Caco-2 (cell line): ENCODE results near the gene ORAI2. TPM values are rescaled to one million over a fixed set of nuclear protein-coding genes. Genes with fewer than 3 reads are reported as not detected.

Source experiments
- Bru-seq: library from RNA; stranded (reverse); fragments of 400-500 nt; gene quantifications from one replicate; lab custom pipeline; 2021; lab: Mats Ljungman, UMichigan
- BruChase-seq, 2 experiments: library from RNA; stranded (reverse); fragments of 400-500 nt; gene quantifications; one replicate each; lab custom pipeline; 2021; lab: Mats Ljungman, UMichigan
- BruUV-seq: library from RNA; stranded (reverse); fragments of 400-500 nt; replicated peaks from 2 replicates; lab custom pipeline; 2021; lab: Mats Ljungman, UMichigan
- CTCF ChIA-PET: fragments of 300-600 bp; sonication (Branson Sonifier 250); formaldehyde crosslinking; loops from one replicate; lab custom pipeline; 2022; ENCODE audit warnings: antibody characterized with exemption; lab: Charles Lee
- POLR2A ChIA-PET: fragments of 300-600 bp; sonication (Branson Sonifier 250); formaldehyde crosslinking; loops from one replicate; lab custom pipeline; 2022; ENCODE audit warnings: antibody characterized with exemption; lab: Charles Lee
- DNase-seq, 2 experiments: peaks; one replicate each; pipeline versions ENCODE4 v3.0.0 to v3.0.0-alpha.2; 2020 to 2022
- H3K27me3 ChIP-seq: replicated peaks from 2 replicates; pipeline ENCODE4 v1.6.0; 2011; ENCODE audit warnings: low read length; ENCODE audit not compliant: control insufficient read depth, insufficient read depth
- H3K36me3 ChIP-seq: 2 replicates; pipeline ENCODE4 v1.5.1; 2011; ENCODE audit warnings: low read length; ENCODE audit not compliant: control insufficient read depth, insufficient read depth
- H3K4me1 ChIP-seq: fragments of 250-450 bp; sonication (Bioruptor Pico); 2 replicates; pipeline ENCODE4 v1.5.1; 2020; ENCODE audit warnings: mild to moderate bottlenecking
- H3K4me3 ChIP-seq: 2 replicates; pipeline ENCODE4 v1.5.1; 2011; ENCODE audit warnings: low read depth, mild to moderate bottlenecking, control low read depth, low read length
- H3K9me3 ChIP-seq: fragments of 250-450 bp; sonication (Bioruptor Pico); 2 replicates; pipeline ENCODE4 v1.5.1; 2020; ENCODE audit warnings: mild to moderate bottlenecking, moderate library complexity
- H3K27ac Mint-ChIP-seq: one replicate; pipeline ENCODE4 v1.8.0; 2022; ENCODE audit warnings: mixed read lengths; ENCODE audit not compliant: unreplicated experiment
- H3K27me3 Mint-ChIP-seq: one replicate; pipeline ENCODE4 v1.8.0; 2022; ENCODE audit warnings: mixed read lengths; ENCODE audit not compliant: insufficient read depth, unreplicated experiment
- H3K36me3 Mint-ChIP-seq: one replicate; pipeline ENCODE4 v1.8.0; 2022; ENCODE audit warnings: mild to moderate bottlenecking, mixed read lengths; ENCODE audit not compliant: insufficient read depth, unreplicated experiment
- H3K4me1 Mint-ChIP-seq: one replicate; pipeline ENCODE4 v1.8.0; 2022; ENCODE audit warnings: low read depth, mixed read lengths; ENCODE audit not compliant: unreplicated experiment
- H3K4me3 Mint-ChIP-seq: one replicate; pipeline ENCODE4 v1.8.0; 2022; ENCODE audit warnings: mild to moderate bottlenecking, moderate library complexity, mixed read lengths; ENCODE audit not compliant: unreplicated experiment
- H3K9me3 Mint-ChIP-seq: one replicate; pipeline ENCODE4 v1.8.0; 2022; ENCODE audit warnings: mixed read lengths; ENCODE audit not compliant: unreplicated experiment
- intact Hi-C: fragments of 100-400 bp; cut with micrococcal nuclease; formaldehyde crosslinking; loops from one replicate; pipeline ENCODE4 v1.10.0; 2022; ENCODE audit not compliant: unreplicated experiment
- long read RNA-seq: library from polyadenylated mRNA; stranded (forward); transcript quantifications from one replicate; pipeline ENCODE4 v2.0.0, GENCODE V29; 2022
- total RNA-seq: library from RNA; stranded (reverse); gene quantifications from 2 replicates; pipeline ENCODE4 v1.2.3, GENCODE V29; 2022
- TF ChIP-seq, protein P1 (sequence below), 2 experiments: fragments of 200-600 bp in 1 of 2; IDR thresholded peaks; 1 replicate in 1 of 2; 2 replicates in 1 of 2; pipeline versions ENCODE4 v1.5.1 to v1.8.0; 2011 to 2022; ENCODE audit warnings: antibody characterized with exemption in 1 of 2, control low read depth in 1 of 2, inconsistent platforms in 1 of 2, low read depth in 1 of 2, low read length in 1 of 2, mild to moderate bottlenecking in 1 of 2, moderate library complexity in 1 of 2; ENCODE audit not compliant: insufficient read depth in 1 of 2, severe bottlenecking in 1 of 2, unreplicated experiment in 1 of 2

Gene ORAI2
- total RNA-seq (19.4 and 20.2 TPM in 2 replicates), Bru-seq, nascent RNA (percentile 51 among the genes with signal in this experiment), BruChase-seq, experiment 1, labeled RNA remaining after a 2-hour chase (percentile 58 among the genes with signal in this experiment), BruChase-seq, experiment 2, labeled RNA remaining after a 6-hour chase (percentile 69 among the genes with signal in this experiment)
- long read RNA-seq, full-length matches to known transcripts: 18 of 33 reads
- long read RNA-seq, partial matches to known transcripts: 1 of 33 reads
- long read RNA-seq, other reads (novel, unspliced or antisense): 14 of 33 reads

DNA sequence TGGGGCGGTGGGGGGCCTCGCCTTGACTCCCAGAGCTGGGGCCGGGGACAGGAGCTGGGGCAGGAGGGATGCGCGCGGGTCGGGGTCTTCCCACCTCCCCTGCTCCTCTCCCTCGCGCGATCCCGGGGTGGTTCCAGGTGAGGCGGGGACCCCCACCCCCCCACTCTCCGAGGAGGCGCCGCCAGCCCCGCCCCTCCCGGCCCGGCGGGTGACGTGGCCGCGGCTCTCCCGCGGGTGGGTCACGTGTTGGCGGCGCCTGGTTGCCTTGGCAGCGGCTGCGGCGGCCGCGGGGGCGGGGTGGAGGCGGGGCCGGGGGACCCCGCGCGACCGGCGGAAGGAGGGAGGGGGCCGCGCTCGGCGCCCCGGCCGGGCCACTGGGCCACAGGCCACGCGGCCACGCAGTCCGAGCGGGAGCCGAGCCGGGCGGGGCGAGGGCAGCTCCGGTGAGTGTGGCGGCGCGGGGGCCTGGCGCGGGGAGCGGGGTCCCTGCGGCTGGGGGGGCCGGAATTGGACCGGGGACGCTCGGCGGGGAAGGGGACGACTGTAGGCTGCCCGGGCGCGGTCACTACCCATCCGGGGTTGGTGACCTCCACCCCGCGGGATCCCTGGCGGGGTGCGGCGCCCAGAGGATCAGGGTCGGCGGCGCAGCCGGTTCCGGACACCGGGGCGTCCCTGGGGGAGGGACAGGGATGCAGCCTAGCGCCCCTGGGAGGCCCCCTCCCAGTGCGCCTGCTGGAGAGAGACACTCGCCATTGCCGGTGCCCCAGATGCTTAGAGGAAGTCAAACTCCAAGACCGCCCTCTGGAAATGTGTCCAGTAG, at the start of gene ORAI2:
TSS of gene ORAI2 (plus strand) at position 357 of the 820 bp plus-strand sequence. CDS start 5,382 bp downstream, outside the sequence.
- Histone ChIP-seq H3K27me3 (no peaks in the 10 kb centered on the region), H3K9me3 (no peaks in the 10 kb centered on the region), H3K36me3 (no peaks in the 10 kb centered on the region), H3K4me1 (peaks cover 22% of the 10 kb centered on the region), H3K4me3 (peak within 1 kb of the TSS; percentile 93)
- H3K9me3 Mint-ChIP-seq: no peaks in the 10 kb centered on the region
- CTCF ChIA-PET: interaction anchor here (0.6 to 1.5 kb wide), 2 partner anchors 21 to 687 kb away, joined by 5 to 6 read pairs; no protein-coding TSS in a partner anchor
- no TSS peak for BruUV-seq
- intact Hi-C loops: loop anchor here (2.0 kb wide), 1 partner anchor 17 kb away; no protein-coding TSS in a partner anchor
- peaks cover 5% of the 10 kb centered on the region for H3K36me3 Mint-ChIP-seq
- peak within 1 kb of the TSS; percentile 78 for H3K4me3 Mint-ChIP-seq
- H3K4me1 Mint-ChIP-seq: peaks cover 16% of the 10 kb centered on the region
- H3K27ac Mint-ChIP-seq: peak within 1 kb of the TSS; percentile 78
- DNase-seq: peak; percentile 76 to 87
- TF ChIP-seq, protein P1, sequence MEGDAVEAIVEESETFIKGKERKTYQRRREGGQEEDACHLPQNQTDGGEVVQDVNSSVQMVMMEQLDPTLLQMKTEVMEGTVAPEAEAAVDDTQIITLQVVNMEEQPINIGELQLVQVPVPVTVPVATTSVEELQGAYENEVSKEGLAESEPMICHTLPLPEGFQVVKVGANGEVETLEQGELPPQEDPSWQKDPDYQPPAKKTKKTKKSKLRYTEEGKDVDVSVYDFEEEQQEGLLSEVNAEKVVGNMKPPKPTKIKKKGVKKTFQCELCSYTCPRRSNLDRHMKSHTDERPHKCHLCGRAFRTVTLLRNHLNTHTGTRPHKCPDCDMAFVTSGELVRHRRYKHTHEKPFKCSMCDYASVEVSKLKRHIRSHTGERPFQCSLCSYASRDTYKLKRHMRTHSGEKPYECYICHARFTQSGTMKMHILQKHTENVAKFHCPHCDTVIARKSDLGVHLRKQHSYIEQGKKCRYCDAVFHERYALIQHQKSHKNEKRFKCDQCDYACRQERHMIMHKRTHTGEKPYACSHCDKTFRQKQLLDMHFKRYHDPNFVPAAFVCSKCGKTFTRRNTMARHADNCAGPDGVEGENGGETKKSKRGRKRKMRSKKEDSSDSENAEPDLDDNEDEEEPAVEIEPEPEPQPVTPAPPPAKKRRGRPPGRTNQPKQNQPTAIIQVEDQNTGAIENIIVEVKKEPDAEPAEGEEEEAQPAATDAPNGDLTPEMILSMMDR (IDR thresholded peaks at IDR 0.05; ENCODE audit: insufficient read depth in 1 of 2, low read depth in 1 of 2, low read length in 1 of 2, severe bottlenecking in 1 of 2, unreplicated experiment in 1 of 2): no peak
- no peaks in the 10 kb centered on the region for H3K27me3 Mint-ChIP-seq
- POLR2A ChIA-PET: no interaction called here

DNA sequence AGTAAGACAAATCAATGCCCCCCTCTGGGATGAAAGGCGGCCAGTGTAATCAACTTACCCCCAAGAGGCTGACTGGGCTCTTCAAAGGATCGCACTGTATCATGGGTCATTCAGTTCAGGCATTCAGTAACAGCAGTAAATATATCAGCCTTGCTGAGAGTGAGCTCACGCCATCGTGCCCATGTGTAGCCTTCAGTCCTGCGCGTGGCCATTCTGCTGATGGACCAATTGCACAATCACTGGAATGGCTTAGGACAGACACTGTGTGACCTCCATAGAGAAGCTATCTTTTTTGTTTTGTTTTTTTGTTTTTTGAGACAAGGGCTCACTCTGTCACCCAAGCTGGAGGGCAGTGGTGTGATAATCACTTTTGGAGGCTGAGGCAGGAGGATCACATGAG, 46.3 kb upstream of the ORAI2 start:
- Mint-ChIP-seq H3K9me3 (no peaks in the 10 kb centered on the region), H3K4me1 (peaks cover 5% of the 10 kb centered on the region), H3K4me3 (no peak overlapping the region), H3K27ac (no peak overlapping the region), H3K27me3 (no peaks in the 10 kb centered on the region), H3K36me3 (peaks cover 69% of the 10 kb centered on the region)
- H3K27me3 ChIP-seq: no peaks in the 10 kb centered on the region
- no peak overlapping the region for H3K4me3 ChIP-seq
- no peak for DNase-seq
- CTCF ChIA-PET: interaction anchor here (1.0 to 1.2 kb wide), 2 partner anchors 107 kb away, joined by 3 to 4 read pairs; no protein-coding TSS in a partner anchor
- no TSS peak for BruUV-seq
- no peaks in the 10 kb centered on the region for H3K4me1 ChIP-seq
- intact Hi-C loops: no loop called here
- POLR2A ChIA-PET: no interaction called here
- H3K36me3 ChIP-seq: no peaks in the 10 kb centered on the region; the same call in 1 of the 2 replicates
- no peaks in the 10 kb centered on the region for H3K9me3 ChIP-seq
- TF ChIP-seq, protein P1 (IDR thresholded peaks at IDR 0.05; ENCODE audit: insufficient read depth in 1 of 2, low read depth in 1 of 2, low read length in 1 of 2, severe bottlenecking in 1 of 2, unreplicated experiment in 1 of 2): no peak

DNA sequence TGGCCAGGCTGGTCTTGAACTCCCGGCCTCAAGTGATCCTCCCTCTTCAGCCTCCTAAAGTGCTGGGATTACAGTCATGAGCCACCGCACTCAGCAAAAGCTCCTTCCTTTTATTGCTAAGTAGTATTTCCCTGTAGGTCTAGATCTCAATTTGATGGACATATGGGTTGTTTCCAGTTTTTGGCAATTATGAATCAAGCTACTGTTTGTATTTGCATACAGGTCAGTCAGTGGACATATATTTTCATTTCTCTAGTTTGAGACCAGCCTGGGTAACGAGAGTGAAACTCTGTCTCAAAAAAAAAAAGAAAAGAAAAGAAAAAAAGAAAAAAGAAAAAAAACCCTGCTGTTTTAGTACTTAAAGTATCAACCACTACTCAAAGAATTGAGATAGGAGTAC, 43.6 kb upstream of the ORAI2 start:
- Mint-ChIP-seq H3K9me3 (no peaks in the 10 kb centered on the region), H3K4me1 (peaks cover 15% of the 10 kb centered on the region), H3K27me3 (no peaks in the 10 kb centered on the region), H3K36me3 (peaks cover 61% of the 10 kb centered on the region), H3K4me3 (no peak overlapping the region), H3K27ac (peak overlapping the region; percentile 53)
- no peak for DNase-seq
- intact Hi-C loops: loop anchor here (1.0 kb wide), 1 partner anchor 111 kb away; no protein-coding TSS in a partner anchor
- TF ChIP-seq, protein P1 (IDR thresholded peaks at IDR 0.05; ENCODE audit: insufficient read depth in 1 of 2, low read depth in 1 of 2, low read length in 1 of 2, severe bottlenecking in 1 of 2, unreplicated experiment in 1 of 2): no peak
- H3K4me3 ChIP-seq: no peak overlapping the region
- H3K36me3 ChIP-seq: peaks cover 2% of the 10 kb centered on the region; the same call in 1 of the 2 replicates
- BruUV-seq: no TSS peak
- no peaks in the 10 kb centered on the region for H3K27me3 ChIP-seq
- CTCF ChIA-PET: interaction anchor here (1.0 kb wide), 1 partner anchor 110 kb away, joined by 9 read pairs; no protein-coding TSS in a partner anchor
- H3K4me1 ChIP-seq: peaks cover 22% of the 10 kb centered on the region
- no peaks in the 10 kb centered on the region; the same call in 1 of the 2 replicates for H3K9me3 ChIP-seq
- POLR2A ChIA-PET: no interaction called here
